ENCODE results near the gene HMX1. TPM values are rescaled to one million over a fixed set of nuclear protein-coding genes. Genes with fewer than 3 reads are reported as not detected.

Gene HMX1
- total RNA-seq, 1 experiment from 2014 or later = 0.20 TPM

DNA sequence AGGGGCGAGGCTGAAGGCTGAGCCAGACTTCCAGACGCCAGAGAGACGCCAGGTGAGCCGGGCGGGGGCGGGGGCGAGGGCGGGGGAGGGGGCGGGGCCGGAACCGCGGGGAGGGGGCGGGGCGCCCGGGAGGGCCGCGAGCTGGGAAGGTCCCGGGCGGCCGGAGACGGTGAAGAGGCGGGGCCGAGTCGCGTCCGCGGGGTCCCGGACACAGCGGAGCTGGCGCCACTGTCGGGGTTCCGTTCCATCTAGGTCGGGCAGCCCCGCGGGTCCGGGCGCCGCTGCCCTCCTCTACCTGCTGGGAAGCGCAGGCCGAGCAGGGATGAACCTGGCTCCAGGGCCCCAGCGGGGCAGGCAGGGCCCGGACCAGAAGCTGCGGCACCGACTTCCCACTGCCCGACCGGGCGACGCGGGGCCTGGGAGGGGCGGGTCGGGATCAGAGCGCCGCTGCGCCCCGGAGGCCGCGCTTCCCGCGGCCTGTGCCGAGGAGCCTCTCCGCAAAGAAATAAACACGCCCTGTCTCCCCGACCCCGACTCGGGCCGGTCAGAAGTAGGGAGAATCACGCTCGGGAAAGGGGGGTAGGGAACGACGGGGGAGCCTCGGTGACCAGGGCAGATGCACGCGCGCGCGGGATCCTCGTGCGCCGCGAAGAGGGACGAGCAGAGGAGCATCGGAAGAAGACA lies 10.6 kb downstream of the HMX1 start:
- H3K4me1 Mint-ChIP-seq (ENCODE audit: low read depth, unreplicated experiment) = no peaks in the 10 kb centered on the region
- H3K27me3 Mint-ChIP-seq (ENCODE audit: insufficient read depth, unreplicated experiment) = peaks cover 13% of the 10 kb centered on the region
- H3K27ac Mint-ChIP-seq (ENCODE audit: unreplicated experiment) = no peak overlapping the region
- peak overlapping the region; percentile 83 for H3K4me3 Mint-ChIP-seq (ENCODE audit: unreplicated experiment)
- DNase-seq = peak in 1 of 2 experiments; percentile 37
- Histone ChIP-seq H3K9me3 (no peaks in the 10 kb centered on the region), H3K4me1 (no peaks in the 10 kb centered on the region), H3K27me3 (replicated peaks; ENCODE audit: control insufficient read depth, insufficient read depth, low read length) (no peaks in the 10 kb centered on the region), H3K36me3 (ENCODE audit: control insufficient read depth, insufficient read depth, low read length) (no peaks in the 10 kb centered on the region), H3K4me3 (ENCODE audit: low read depth, low read length) (peak overlapping the region; percentile 41)
- H3K36me3 Mint-ChIP-seq (ENCODE audit: insufficient read depth, unreplicated experiment) = no peaks in the 10 kb centered on the region
- no peaks in the 10 kb centered on the region for H3K9me3 Mint-ChIP-seq (ENCODE audit: unreplicated experiment)
- ChIA-PET POLR2A (no interaction called here), CTCF (no interaction called here)
- intact Hi-C loops (cut with micrococcal nuclease; ENCODE audit: unreplicated experiment) = no loop called here
- TF ChIP-seq, protein P1, sequence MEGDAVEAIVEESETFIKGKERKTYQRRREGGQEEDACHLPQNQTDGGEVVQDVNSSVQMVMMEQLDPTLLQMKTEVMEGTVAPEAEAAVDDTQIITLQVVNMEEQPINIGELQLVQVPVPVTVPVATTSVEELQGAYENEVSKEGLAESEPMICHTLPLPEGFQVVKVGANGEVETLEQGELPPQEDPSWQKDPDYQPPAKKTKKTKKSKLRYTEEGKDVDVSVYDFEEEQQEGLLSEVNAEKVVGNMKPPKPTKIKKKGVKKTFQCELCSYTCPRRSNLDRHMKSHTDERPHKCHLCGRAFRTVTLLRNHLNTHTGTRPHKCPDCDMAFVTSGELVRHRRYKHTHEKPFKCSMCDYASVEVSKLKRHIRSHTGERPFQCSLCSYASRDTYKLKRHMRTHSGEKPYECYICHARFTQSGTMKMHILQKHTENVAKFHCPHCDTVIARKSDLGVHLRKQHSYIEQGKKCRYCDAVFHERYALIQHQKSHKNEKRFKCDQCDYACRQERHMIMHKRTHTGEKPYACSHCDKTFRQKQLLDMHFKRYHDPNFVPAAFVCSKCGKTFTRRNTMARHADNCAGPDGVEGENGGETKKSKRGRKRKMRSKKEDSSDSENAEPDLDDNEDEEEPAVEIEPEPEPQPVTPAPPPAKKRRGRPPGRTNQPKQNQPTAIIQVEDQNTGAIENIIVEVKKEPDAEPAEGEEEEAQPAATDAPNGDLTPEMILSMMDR (IDR thresholded peaks at IDR 0.05; ENCODE audit: insufficient read depth in 1 of 2, low read depth in 1 of 2, low read length in 1 of 2, severe bottlenecking in 1 of 2, unreplicated experiment in 1 of 2) = no peak
- no TSS peak for BruUV-seq (replicated peaks)

DNA sequence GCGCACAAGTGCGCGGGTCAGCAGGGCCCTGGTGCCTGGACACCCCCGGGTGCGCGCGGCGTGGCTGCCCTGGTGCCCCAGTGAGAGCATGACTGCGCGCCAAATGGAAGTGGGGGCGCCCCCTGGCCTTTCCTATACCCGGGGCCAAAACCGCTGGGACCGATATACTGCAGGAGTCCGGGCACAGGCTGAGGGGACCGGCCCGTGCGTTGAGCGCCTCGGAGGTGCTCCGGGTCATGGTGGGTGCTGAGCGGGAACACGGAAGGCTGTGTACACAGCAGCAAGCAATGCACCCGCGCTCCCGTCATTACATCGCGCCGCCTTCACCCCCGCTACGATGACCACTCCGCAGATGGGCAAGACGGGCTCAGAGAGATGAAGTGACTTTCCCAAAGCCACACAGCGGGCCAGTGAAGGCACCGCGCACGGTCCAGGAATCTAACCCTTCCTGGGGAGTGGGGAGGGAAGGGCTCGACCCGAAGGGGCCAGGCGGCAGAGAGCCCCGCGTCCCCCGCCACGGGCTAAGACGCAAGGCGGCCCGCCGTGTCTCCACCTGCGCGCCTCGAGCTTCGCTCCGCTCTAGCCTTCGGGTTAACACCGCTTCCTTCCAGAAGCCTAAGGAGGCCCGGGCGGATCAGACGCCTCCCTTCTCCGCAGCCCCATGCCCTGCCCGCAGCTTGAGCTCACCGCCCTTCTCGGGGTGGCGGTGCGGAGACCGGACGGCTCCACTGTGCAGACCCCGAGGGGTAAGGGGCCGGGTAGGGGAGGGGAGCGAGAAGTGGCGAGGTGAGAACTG lies 11.3 kb downstream of the HMX1 start:
- Mint-ChIP-seq H3K4me1 (ENCODE audit: low read depth, unreplicated experiment) (no peaks in the 10 kb centered on the region), H3K27ac (ENCODE audit: unreplicated experiment) (no peak overlapping the region), H3K9me3 (ENCODE audit: unreplicated experiment) (no peaks in the 10 kb centered on the region), H3K36me3 (ENCODE audit: insufficient read depth, unreplicated experiment) (no peaks in the 10 kb centered on the region), H3K27me3 (ENCODE audit: insufficient read depth, unreplicated experiment) (peaks cover 16% of the 10 kb centered on the region), H3K4me3 (ENCODE audit: unreplicated experiment) (peak overlapping the region; percentile 46)
- ChIA-PET POLR2A (no interaction called here), CTCF (no interaction called here)
- DNase-seq = no peak
- intact Hi-C loops (cut with micrococcal nuclease; ENCODE audit: unreplicated experiment) = no loop called here
- Histone ChIP-seq H3K4me3 (ENCODE audit: low read depth, low read length) (peak overlapping the region; percentile 24), H3K27me3 (replicated peaks; ENCODE audit: control insufficient read depth, insufficient read depth, low read length) (no peaks in the 10 kb centered on the region), H3K4me1 (no peaks in the 10 kb centered on the region), H3K36me3 (ENCODE audit: control insufficient read depth, insufficient read depth, low read length) (no peaks in the 10 kb centered on the region), H3K9me3 (no peaks in the 10 kb centered on the region)
- TF ChIP-seq, protein P1 (IDR thresholded peaks at IDR 0.05; ENCODE audit: insufficient read depth in 1 of 2, low read depth in 1 of 2, low read length in 1 of 2, severe bottlenecking in 1 of 2, unreplicated experiment in 1 of 2) = no peak
- no TSS peak for BruUV-seq (replicated peaks)

DNA sequence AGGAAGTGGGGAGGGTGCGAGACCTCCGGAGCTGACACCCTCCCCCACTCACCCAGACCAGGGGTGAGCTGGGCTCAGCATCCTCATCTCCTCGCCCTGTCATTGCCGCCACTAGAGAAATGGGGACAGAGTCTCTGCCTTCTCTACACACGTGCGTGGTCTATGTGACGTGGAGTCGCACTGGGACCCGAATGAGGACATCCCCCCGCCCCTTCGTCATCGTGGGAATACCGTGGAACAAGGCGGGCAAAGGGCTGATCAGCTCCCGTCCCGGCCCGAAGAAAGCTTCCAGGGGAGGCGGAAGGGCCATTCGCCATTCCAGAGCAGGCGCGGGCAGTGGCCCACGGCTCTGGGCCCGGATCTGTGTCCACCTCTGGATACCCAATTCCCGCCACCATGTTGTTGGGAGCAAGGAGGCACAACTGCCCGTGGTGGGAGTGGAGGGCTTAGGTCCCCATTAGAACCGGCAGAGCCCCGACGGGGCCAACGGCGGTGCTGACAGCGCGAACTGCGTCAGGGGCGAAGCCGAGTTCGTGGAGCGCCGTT lies 12.0 kb downstream of the HMX1 start:
- H3K27me3 ChIP-seq (replicated peaks; ENCODE audit: control insufficient read depth, insufficient read depth, low read length) = no peaks in the 10 kb centered on the region
- Mint-ChIP-seq H3K4me3 (ENCODE audit: unreplicated experiment) (no peak overlapping the region), H3K27ac (ENCODE audit: unreplicated experiment) (no peak overlapping the region), H3K9me3 (ENCODE audit: unreplicated experiment) (no peaks in the 10 kb centered on the region), H3K4me1 (ENCODE audit: low read depth, unreplicated experiment) (no peaks in the 10 kb centered on the region), H3K36me3 (ENCODE audit: insufficient read depth, unreplicated experiment) (no peaks in the 10 kb centered on the region), H3K27me3 (ENCODE audit: insufficient read depth, unreplicated experiment) (peaks cover 17% of the 10 kb centered on the region)
- ChIA-PET POLR2A (no interaction called here), CTCF (no interaction called here)
- TF ChIP-seq, protein P1 (IDR thresholded peaks at IDR 0.05; ENCODE audit: insufficient read depth in 1 of 2, low read depth in 1 of 2, low read length in 1 of 2, severe bottlenecking in 1 of 2, unreplicated experiment in 1 of 2) = no peak
- no peaks in the 10 kb centered on the region for H3K4me1 ChIP-seq
- H3K9me3 ChIP-seq = no peaks in the 10 kb centered on the region
- H3K36me3 ChIP-seq (ENCODE audit: control insufficient read depth, insufficient read depth, low read length) = no peaks in the 10 kb centered on the region
- no peak overlapping the region for H3K4me3 ChIP-seq (ENCODE audit: low read depth, low read length)
- BruUV-seq (replicated peaks) = no TSS peak
- intact Hi-C loops (cut with micrococcal nuclease; ENCODE audit: unreplicated experiment) = no loop called here
- DNase-seq = no peak

All from Caco-2 (cell line).